Fibroblast of lung (primary cell): ENCODE results near the gene ZNF33A. TPM values are rescaled to one million over a fixed set of nuclear protein-coding genes. Genes with fewer than 3 reads are reported as not detected.

Source experiments
- DNase-seq, 2 donors: peaks; one replicate each; pipeline versions ENCODE4 v3.0.0 to v3.0.0-alpha.2; 2010; ENCODE audit warnings: low read depth in 2 of 2
- H2AFZ ChIP-seq: 2 replicates; pipeline ENCODE4 v1.5.1; 2012; ENCODE audit warnings: low read length, control low read depth, inconsistent platforms
- H3K27ac ChIP-seq: 2 replicates; pipeline ENCODE4 v1.5.1; 2011; ENCODE audit warnings: low read length, control low read depth; ENCODE audit not compliant: insufficient read depth
- H3K27me3 ChIP-seq: 2 replicates; pipeline ENCODE4 v1.5.1; 2011; ENCODE audit warnings: mild to moderate bottlenecking, low read length; ENCODE audit not compliant: control insufficient read depth, insufficient read depth
- H3K36me3 ChIP-seq: 2 replicates; pipeline ENCODE4 v1.5.1; 2011; ENCODE audit warnings: low read length; ENCODE audit not compliant: control insufficient read depth, insufficient read depth
- H3K4me1 ChIP-seq: 2 replicates; pipeline ENCODE4 v1.5.1; 2011; ENCODE audit warnings: low read length; ENCODE audit not compliant: control insufficient read depth, insufficient read depth; ENCODE audit errors: extremely low read depth
- H3K4me2 ChIP-seq: 2 replicates; pipeline ENCODE4 v1.5.1; 2011; ENCODE audit warnings: low read length, control low read depth; ENCODE audit not compliant: insufficient read depth; ENCODE audit errors: extremely low read depth
- H3K4me3 ChIP-seq, 4 experiments: fragments of 200-600 bp in 1 of 4; sonication (generic) in 1 of 4; replicated peaks in 1 of 4; 2 replicates each; pipeline ENCODE4 v1.5.1; 2011 to 2016; ENCODE audit warnings: low read length in 4 of 4, low read depth in 3 of 4, mild to moderate bottlenecking in 3 of 4, control low read depth in 2 of 4, inconsistent platforms in 1 of 4, mixed read lengths in 1 of 4; ENCODE audit not compliant: insufficient read depth in 1 of 4; ENCODE audit errors: control extremely low read depth in 1 of 4
- H3K79me2 ChIP-seq: 2 replicates; pipeline ENCODE4 v1.5.1; 2012; ENCODE audit warnings: mild to moderate bottlenecking, low read length, inconsistent platforms; ENCODE audit not compliant: control insufficient read depth, insufficient read depth
- H3K9ac ChIP-seq: 2 replicates; pipeline ENCODE4 v1.5.1; 2011; ENCODE audit warnings: mild to moderate bottlenecking, low read length, control low read depth; ENCODE audit not compliant: insufficient read depth
- H3K9me3 ChIP-seq: 2 replicates; pipeline ENCODE4 v1.5.1; 2012; ENCODE audit warnings: low read depth, low read length; ENCODE audit not compliant: control insufficient read depth, insufficient read depth
- H4K20me1 ChIP-seq: 2 replicates; pipeline ENCODE4 v1.5.1; 2011; ENCODE audit warnings: low read length; ENCODE audit not compliant: control insufficient read depth, insufficient read depth; ENCODE audit errors: extremely low read depth
- EZH2 ChIP-seq: IDR thresholded peaks from 2 replicates; pipeline ENCODE4 v1.5.1; 2012; ENCODE audit warnings: low read length, control low read depth, mild to moderate bottlenecking; ENCODE audit errors: missing control alignments
- polyA plus RNA-seq, 2 donors: library from polyadenylated mRNA; depleted of rRNA in 1 of 2; stranded (reverse) in 1 of 2; unstranded in 1 of 2; fragments of >200 nt; gene quantifications; 2 replicates each; pipeline ENCODE4 v1.2.1, GENCODE V29; 2011 to 2012; ENCODE audit warnings: missing spikeins in 1 of 2
- total RNA-seq: library from RNA; depleted of rRNA; stranded (reverse); fragments of >200 nt; gene quantifications from 2 replicates; pipeline ENCODE4 v1.2.1, GENCODE V29; 2014
- TF ChIP-seq, protein P1 (sequence below), 2 donors: IDR thresholded peaks in 1 of 2; conservative IDR thresholded peaks in 1 of 2; 1 replicate in 1 of 2; 2 replicates in 1 of 2; pipeline ENCODE4 v1.5.1; 2011 to 2012; ENCODE audit warnings: low read length in 2 of 2, control low read depth in 1 of 2, inconsistent platforms in 1 of 2, low read depth in 1 of 2, mild to moderate bottlenecking in 1 of 2

ZNF33A gene
- total and polyA plus RNA-seq, 2 donors (not counting 1 experiment from before 2014, with no cell fraction given) = 11.6 to 12.0 TPM

DNA sequence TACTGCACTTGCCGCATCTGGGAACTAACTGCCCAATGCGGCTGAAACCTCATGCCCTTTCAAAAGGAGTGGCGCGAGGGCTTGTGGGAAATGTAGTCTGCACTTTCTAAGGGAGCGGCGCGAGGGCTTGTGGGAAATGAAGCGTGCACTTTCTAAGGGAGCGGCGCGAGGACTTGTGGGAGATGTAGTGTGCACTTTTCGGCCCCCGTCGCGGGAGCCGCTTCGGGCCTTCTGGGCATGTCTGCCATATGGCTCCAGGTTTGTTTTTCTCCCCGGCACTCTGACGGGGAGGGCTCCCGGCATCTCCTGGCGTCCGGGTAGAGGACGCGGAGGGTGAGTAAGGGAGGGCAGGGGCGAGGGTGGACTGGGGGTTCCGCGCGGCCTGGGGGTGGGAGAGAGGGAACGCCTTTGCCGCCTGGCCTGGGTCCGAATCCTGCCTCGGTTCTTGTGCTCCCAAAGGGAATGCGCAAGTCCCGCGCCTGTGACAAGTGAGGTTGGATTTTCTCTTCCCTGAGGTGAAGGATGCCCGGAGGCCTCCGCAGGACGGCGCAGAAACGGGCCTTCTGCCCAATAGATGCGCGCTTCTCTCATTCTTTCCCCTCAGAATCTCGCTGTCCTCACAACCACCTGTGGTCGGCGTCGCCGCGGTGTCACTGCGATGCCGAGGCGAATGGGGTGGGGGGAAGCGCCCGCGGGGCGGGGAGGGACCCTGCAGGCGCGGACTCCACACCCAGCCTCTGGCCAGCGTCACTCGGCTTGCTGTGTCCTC, 83.9 kb downstream of the ZNF33A start, which contains the start of gene ZNF37A:
ZNF37A (plus strand) TSS at position 180 of the 769 bp plus-strand sequence. CDS start 2,281 bp downstream, outside the sequence.
- Histone ChIP-seq H3K4me2 (peak within 1 kb of the TSS; percentile 96), H3K9me3 (no peaks in the 10 kb centered on the region), H3K9ac (peak within 1 kb of the TSS; percentile 74), H3K4me1 (peaks cover 6% of the 10 kb centered on the region), H3K36me3 (no peaks in the 10 kb centered on the region), H3K27ac (peak within 1 kb of the TSS; percentile 81), H3K27me3 (no peaks in the 10 kb centered on the region), H4K20me1 (no peaks in the 10 kb centered on the region), H2AFZ (peak within 1 kb of the TSS; percentile 98), H3K79me2 (peaks cover 12% of the 10 kb centered on the region), H3K4me3 (peak within 1 kb of the TSS; percentile 82 to 89 (median 86))
- DNase-seq = peak; percentile 97 to 98
- TF ChIP-seq, protein P1, sequence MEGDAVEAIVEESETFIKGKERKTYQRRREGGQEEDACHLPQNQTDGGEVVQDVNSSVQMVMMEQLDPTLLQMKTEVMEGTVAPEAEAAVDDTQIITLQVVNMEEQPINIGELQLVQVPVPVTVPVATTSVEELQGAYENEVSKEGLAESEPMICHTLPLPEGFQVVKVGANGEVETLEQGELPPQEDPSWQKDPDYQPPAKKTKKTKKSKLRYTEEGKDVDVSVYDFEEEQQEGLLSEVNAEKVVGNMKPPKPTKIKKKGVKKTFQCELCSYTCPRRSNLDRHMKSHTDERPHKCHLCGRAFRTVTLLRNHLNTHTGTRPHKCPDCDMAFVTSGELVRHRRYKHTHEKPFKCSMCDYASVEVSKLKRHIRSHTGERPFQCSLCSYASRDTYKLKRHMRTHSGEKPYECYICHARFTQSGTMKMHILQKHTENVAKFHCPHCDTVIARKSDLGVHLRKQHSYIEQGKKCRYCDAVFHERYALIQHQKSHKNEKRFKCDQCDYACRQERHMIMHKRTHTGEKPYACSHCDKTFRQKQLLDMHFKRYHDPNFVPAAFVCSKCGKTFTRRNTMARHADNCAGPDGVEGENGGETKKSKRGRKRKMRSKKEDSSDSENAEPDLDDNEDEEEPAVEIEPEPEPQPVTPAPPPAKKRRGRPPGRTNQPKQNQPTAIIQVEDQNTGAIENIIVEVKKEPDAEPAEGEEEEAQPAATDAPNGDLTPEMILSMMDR (conservative IDR thresholded peaks at IDR 0.05 in 1 of 2, IDR thresholded peaks at IDR 0.05 in 1 of 2; ENCODE audit: low read depth in 1 of 2, low read length in 2 of 2) = no peak
- TF ChIP-seq EZH2 = no peak

DNA sequence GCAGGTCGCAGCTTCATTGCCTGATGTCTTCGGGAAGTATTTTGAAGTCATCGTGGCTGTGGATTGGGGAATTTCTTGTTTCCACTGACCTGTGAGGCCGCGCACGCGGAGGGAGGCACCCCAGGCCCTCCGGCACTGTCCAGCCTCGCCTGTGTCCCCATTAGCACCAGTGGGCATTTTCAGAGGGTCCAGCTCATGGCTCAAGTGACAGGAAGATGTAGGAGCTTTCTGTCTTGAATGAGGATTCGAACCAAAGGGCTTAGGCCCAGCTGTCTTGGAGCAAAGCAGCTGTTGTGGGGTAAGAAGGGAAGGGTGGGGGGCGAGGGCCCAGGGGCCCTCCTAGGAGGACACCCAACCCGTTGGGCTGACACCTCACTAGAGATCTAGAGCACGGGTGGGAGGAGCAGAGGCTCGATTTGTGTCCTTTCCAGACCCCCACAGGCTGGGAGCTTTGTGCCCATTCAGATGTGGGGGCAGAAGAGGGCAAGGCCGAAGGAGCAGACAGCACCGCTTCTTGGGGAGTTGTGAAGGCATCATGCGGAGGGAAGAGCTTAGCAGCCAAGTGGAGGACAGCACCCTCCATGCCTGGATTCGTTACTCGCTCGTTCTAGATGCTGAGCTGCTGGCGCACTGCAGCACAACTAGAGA, 84.6 kb downstream of the ZNF33A start:
- Histone ChIP-seq H3K9ac (peak overlapping the region; percentile 74), H3K4me3 (peak overlapping the region; percentile 82 to 89 (median 86)), H3K27me3 (no peaks in the 10 kb centered on the region), H3K36me3 (no peaks in the 10 kb centered on the region), H3K27ac (peak overlapping the region; percentile 81), H2AFZ (peak overlapping the region; percentile 98), H3K9me3 (no peaks in the 10 kb centered on the region), H3K79me2 (peaks cover 12% of the 10 kb centered on the region), H4K20me1 (no peaks in the 10 kb centered on the region), H3K4me2 (peak overlapping the region; percentile 96), H3K4me1 (peaks cover 6% of the 10 kb centered on the region)
- peak in 1 of 2 donors; percentile 19 for DNase-seq
- no peak for TF ChIP-seq EZH2
- TF ChIP-seq, protein P1 (conservative IDR thresholded peaks at IDR 0.05 in 1 of 2, IDR thresholded peaks at IDR 0.05 in 1 of 2; ENCODE audit: low read depth in 1 of 2, low read length in 2 of 2) = no peak

DNA sequence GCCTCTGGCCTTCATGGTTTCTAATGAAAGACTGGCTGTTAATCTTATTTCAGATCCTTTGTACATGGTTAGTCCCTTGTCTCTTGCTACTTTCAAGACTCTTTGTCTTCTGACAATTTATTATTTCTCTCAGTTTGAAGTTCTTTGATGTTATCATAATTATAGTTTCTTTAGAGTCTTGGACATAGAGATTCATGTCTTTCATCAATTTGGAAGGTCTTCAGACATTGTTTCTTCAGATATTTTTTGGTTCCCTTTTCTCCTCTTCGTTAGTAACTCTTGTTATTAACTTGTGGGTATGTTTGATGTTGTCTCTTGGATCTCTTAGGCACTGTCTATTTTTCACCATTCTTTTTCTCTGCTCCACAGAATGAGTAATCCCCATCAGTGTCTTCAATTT, 92.4 kb downstream of the ZNF33A start:
- no peak overlapping the region for H3K27ac ChIP-seq
- no peak overlapping the region for H2AFZ ChIP-seq
- H4K20me1 ChIP-seq = no peaks in the 10 kb centered on the region
- no peaks in the 10 kb centered on the region for H3K79me2 ChIP-seq
- DNase-seq = no peak
- H3K9me3 ChIP-seq = no peaks in the 10 kb centered on the region
- no peak overlapping the region for H3K4me3 ChIP-seq
- H3K4me2 ChIP-seq = no peak overlapping the region
- peaks cover 2% of the 10 kb centered on the region for H3K36me3 ChIP-seq
- TF ChIP-seq, protein P1 (conservative IDR thresholded peaks at IDR 0.05 in 1 of 2, IDR thresholded peaks at IDR 0.05 in 1 of 2; ENCODE audit: low read depth in 1 of 2, low read length in 2 of 2) = no peak
- no peaks in the 10 kb centered on the region for H3K27me3 ChIP-seq
- H3K9ac ChIP-seq = no peak overlapping the region
- no peaks in the 10 kb centered on the region for H3K4me1 ChIP-seq
